Right lobe of liver (tissue), 6 donors: ENCODE data around the gene NTHL1. TPM values are rescaled to one million over a fixed set of nuclear protein-coding genes. Genes with fewer than 3 reads are reported as not detected.
A peak's percentile ranks its signal among the peaks of the same experiment; 100 is the strongest.

Experiments used
- ATAC-seq, 4 donors: fragments of 200-7000 bp; cut with Tn5 transposase; one replicate each; pipeline ENCODE4 v1.9.1; 2020; ENCODE audit warnings: mild to moderate bottlenecking in 4 of 4, moderate library complexity in 4 of 4
- DNase-seq, 3 donors: peaks; one replicate each; pipeline ENCODE4 v3.0.0-alpha.2; 2020
- H3K27ac ChIP-seq, 3 donors: fragments of 200-600 bp; one replicate each; pipeline ENCODE4 v1.8.0; 2022
- H3K27me3 ChIP-seq, 2 donors: fragments of 200-600 bp; one replicate each; pipeline ENCODE4 v1.8.0; 2022
- H3K36me3 ChIP-seq, 4 donors: fragments of 200-600 bp; sonication (generic) in 1 of 4; one replicate each; pipeline versions ENCODE4 v1.5.1 to v1.8.0; 2017 to 2022; ENCODE audit warnings: control low read depth in 1 of 4
- H3K4me1 ChIP-seq, 4 donors: fragments of 200-600 bp; sonication (generic) in 1 of 4; one replicate each; pipeline versions ENCODE4 v1.5.1 to v1.8.0; 2017 to 2022; ENCODE audit warnings: control low read depth in 1 of 4
- H3K4me3 ChIP-seq, 3 donors: fragments of 200-600 bp; one replicate each; pipeline ENCODE4 v1.8.0; 2022
- H3K9me3 ChIP-seq, 4 donors: fragments of 200-600 bp; sonication (generic) in 1 of 4; one replicate each; pipeline versions ENCODE4 v1.5.1 to v1.8.0; 2017 to 2022; ENCODE audit warnings: control low read depth in 1 of 4
- POLR2A ChIP-seq: fragments of 450-650 bp; IDR thresholded peaks from one replicate; pipeline ENCODE4 v1.6.1; 2017; ENCODE audit warnings: antibody characterized with exemption, mild to moderate bottlenecking
- WGBS: methylation state at CpG from one replicate; pipeline ENCODE4 v1.1.6; 2018; ENCODE audit warnings: low coverage, low lambda C conversion rate; ENCODE audit not compliant: insufficient coverage; ENCODE audit errors: missing lambda C conversion rate; 5-methylcytosine and 5-hydroxymethylcytosine counted together
- intact Hi-C, 2 donors: fragments of 100-400 bp; cut with DNase I; formaldehyde crosslinking; loops; one replicate each; pipeline versions ENCODE4 v1.11.2 to v1.14.1; 2022
- total RNA-seq, 6 experiments: library from RNA; depleted of rRNA in 2 of 6; stranded (reverse); fragments of >200 nt in 2 of 6; fragmentation: NEBNext Ultra II Directional in 3 of 6; extraction: Animal tissue kit (Norgen Biotek cat#: 25700) in 3 of 6; gene quantifications; one replicate each; pipeline versions ENCODE4 v1.1.0 to v1.2.4, GENCODE V29; 2016 to 2023
- TF ChIP-seq, protein P1 (sequence below), 4 donors: fragments of 200-600 bp in 3 of 4; fragments of 450-650 bp in 1 of 4; IDR thresholded peaks; one replicate each; pipeline versions ENCODE4 v1.5.1 to v1.8.0; 2016 to 2022; ENCODE audit warnings: antibody characterized with exemption in 4 of 4, mild to moderate bottlenecking in 2 of 4
- donor health status: DM: no; HTN: yes; CAD: no.
- donor health status: DM: no; HTN: no; CAD: no.
- donor health status: DM: no; HTN: no; CAD: no.
- donor health status: DM: no; HTN: yes; CAD: no.
- donor health status: DM: no; HTN: yes; CAD: no.

The NTHL1 gene
- total RNA-seq, 6 experiments from 2014 or later: 12.0 to 127 (median 42.6) TPM

DNA sequence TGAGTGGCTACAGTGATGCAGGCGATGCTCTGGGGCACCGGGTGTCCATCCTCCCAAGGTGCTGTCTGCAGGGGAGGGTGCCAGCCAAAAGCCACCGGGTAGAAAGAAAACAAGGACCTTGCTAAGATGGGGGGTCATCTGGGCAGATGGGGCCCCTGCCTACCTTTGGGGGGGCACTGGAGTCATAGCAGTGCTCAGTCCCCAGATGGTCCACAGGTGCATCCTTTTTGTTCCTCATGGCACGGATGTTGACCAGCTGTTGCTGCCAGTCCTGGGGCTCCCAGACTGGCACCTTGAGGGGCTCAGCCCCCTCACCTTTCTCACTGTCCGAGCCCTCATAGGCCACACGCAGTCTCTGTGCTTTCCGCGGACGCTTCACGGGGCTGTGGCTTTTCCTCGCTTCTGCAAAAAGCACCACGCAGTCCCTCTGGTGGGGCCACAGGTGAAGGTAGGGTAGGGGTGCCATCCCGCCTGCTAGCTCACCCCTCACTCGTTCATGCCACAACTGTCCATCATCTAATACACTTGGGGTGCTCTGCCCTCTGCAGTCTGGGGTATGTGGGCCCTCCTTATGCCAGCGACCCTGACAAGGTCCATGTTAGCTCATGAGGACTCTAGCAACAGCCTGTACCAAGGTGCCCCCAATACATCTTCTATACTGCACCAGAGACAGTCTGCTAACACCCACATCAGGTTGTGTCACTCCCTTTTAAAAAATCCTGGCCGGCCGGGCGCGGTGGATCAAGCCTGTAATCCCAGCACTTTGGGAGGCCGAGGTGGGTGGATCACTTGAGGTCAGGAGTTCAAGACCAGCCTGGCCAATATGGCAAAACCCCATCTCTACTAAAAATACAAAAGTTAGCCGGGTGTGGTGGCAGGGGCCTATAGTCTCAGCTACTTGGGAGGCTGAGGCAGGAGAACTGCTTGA is 1.4 kb downstream of the NTHL1 start:
- WGBS: 66% methylated on average over 11 of the region's 21 CpGs
- Histone ChIP-seq H3K4me3 (peak overlapping the region in 1 of 3 donors; percentile 100), H3K9me3 (no peaks in the 10 kb centered on the region), H3K27ac (peak overlapping the region in 2 of 3 donors; percentile 58 to 61), H3K27me3 (no peaks in the 10 kb centered on the region), H3K4me1 (peaks cover 0 to 38% (median 17%) of the 10 kb centered on the region in 4 donors), H3K36me3 (peaks cover 0 to 14% (median 0%) of the 10 kb centered on the region in 4 donors)
- ATAC-seq (no peak), DNase-seq (peak in 1 of 3 donors; percentile 43)
- TF ChIP-seq, protein P1, sequence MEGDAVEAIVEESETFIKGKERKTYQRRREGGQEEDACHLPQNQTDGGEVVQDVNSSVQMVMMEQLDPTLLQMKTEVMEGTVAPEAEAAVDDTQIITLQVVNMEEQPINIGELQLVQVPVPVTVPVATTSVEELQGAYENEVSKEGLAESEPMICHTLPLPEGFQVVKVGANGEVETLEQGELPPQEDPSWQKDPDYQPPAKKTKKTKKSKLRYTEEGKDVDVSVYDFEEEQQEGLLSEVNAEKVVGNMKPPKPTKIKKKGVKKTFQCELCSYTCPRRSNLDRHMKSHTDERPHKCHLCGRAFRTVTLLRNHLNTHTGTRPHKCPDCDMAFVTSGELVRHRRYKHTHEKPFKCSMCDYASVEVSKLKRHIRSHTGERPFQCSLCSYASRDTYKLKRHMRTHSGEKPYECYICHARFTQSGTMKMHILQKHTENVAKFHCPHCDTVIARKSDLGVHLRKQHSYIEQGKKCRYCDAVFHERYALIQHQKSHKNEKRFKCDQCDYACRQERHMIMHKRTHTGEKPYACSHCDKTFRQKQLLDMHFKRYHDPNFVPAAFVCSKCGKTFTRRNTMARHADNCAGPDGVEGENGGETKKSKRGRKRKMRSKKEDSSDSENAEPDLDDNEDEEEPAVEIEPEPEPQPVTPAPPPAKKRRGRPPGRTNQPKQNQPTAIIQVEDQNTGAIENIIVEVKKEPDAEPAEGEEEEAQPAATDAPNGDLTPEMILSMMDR (IDR thresholded peaks at IDR 0.05): no peak
- no peak for TF ChIP-seq POLR2A
- intact Hi-C loops: no loop called here

DNA sequence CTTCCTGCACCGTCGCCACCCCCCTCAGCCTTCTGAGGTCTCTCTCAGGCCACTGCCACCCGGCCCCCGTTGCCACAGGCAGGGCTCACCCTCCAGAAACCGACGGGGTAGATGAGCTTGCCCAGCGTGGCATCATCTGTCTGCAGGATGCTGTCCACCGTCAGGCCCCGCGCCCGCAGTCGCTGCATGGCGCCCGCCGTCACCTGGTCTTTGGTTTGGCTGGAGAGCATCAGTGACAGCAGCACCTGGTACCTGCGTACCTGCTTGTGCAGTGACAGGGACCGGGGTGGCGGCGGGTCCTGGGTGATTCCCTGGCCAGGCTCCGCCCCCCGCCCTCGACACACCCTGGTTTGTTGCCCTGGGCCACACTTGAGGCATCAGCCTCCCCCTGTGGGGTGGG is 3.1 kb downstream of the NTHL1 start:
- 60% methylated on average over 1 of the region's 22 CpGs for WGBS
- Histone ChIP-seq H3K27me3 (no peaks in the 10 kb centered on the region), H3K36me3 (no peaks in the 10 kb centered on the region), H3K4me1 (peaks cover 0 to 50% (median 26%) of the 10 kb centered on the region in 4 donors), H3K4me3 (no peak overlapping the region), H3K27ac (no peak overlapping the region), H3K9me3 (no peaks in the 10 kb centered on the region)
- TF ChIP-seq POLR2A: no peak
- TF ChIP-seq, protein P1 (IDR thresholded peaks at IDR 0.05): no peak
- peak in 2 of 3 donors; percentile 50 to 53 for DNase-seq
- intact Hi-C loops: no loop called here
- ATAC-seq: no peak

DNA sequence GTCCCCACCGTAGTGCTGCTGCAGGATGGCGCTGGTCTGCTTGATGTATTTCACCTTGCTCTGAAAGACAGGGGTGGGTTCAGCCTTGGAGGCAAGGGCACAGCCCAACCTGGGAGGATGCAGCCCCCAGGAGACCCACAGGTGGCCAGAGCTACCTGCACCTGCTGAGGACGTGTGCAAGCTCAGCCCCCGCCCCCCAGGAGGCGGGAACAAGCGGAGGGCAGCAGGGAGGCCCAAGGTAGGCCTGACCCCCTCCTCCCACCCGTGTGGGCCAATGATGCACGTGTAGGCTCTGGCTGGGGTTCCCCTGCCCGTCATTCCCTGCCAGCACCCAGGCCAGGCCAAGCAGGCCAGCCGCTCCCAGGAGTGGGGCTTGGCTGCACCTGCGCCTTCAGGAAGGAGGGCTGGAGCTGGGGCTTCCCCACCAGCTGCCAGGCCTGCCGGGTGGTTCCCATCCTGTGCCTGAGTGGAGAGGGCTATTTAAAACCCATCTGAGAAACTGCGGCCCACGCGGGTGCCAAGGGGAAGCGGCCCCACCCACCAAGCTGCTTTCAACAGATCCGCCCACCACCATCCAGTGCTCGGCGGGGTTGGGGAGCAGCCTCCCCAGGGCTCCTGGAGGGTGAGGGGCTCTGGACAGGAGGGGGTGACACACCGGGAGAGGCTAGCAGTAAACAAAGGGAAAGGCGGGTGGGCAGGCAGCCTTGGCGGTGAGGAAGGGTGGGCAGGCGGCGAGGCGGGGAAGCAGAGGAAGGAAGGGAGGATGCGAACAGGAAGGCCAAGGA is 3.8 kb downstream of the NTHL1 start:
- H3K4me3 ChIP-seq: no peak overlapping the region
- no peak overlapping the region for H3K27ac ChIP-seq
- WGBS: 53% methylated on average over 12 of the region's 26 CpGs
- TF ChIP-seq, protein P1 (IDR thresholded peaks at IDR 0.05): no peak
- no peak for TF ChIP-seq POLR2A
- peaks cover under 1 to 47% (median 24%) of the 10 kb centered on the region in 4 donors for H3K4me1 ChIP-seq
- no peaks in the 10 kb centered on the region for H3K9me3 ChIP-seq
- ATAC-seq (no peak), DNase-seq (peak in 2 of 3 donors; percentile 46 to 60)
- no peaks in the 10 kb centered on the region for H3K27me3 ChIP-seq
- no peaks in the 10 kb centered on the region for H3K36me3 ChIP-seq
- intact Hi-C loops: no loop called here

DNA sequence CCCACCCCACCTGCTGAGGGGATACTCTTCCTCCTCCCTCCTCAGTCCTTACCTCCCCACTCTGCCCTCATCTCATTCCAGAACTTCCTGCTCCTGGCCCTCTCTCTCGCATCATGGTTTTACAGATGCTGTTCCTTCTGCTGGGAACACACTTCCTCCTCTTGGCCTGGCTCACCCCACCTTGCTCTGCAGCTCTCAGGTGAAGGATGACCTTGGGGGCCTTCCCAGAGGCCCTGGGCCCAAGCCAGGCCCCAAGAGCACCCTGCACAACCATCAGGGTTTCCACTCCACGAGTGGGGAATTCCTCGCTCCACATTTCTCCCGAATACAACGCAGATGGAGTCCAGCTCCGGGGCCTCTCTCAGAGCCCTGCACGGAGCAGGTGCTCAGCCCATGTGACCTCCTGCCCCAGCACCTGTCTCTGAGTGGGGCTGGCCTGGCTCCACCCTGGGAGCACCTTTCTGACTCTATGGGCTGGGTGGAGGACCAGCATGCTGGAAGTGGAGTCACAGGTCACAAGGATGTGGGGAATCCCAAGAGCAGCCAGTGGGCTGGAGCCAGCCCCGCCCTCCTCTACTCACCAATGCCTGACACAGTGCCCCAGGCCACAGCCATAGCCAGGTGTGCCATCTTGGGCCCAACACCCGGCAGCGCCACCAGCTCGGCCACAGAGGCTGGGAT is 4.5 kb downstream of the NTHL1 start:
- intact Hi-C loops: no loop called here
- 51% methylated on average over 6 of the region's 11 CpGs for WGBS
- Histone ChIP-seq H3K4me3 (no peak overlapping the region), H3K27me3 (no peaks in the 10 kb centered on the region), H3K9me3 (no peaks in the 10 kb centered on the region), H3K27ac (no peak overlapping the region), H3K36me3 (no peaks in the 10 kb centered on the region), H3K4me1 (peaks cover 1 to 44% (median 22%) of the 10 kb centered on the region in 4 donors)
- peak in 1 of 3 donors; percentile 47 for DNase-seq
- no peak for TF ChIP-seq POLR2A
- TF ChIP-seq, protein P1 (IDR thresholded peaks at IDR 0.05): no peak
- no peak for ATAC-seq
